ENCODE data around the gene STRBP.
"Not testable (repeated sequence)": the region's sequence is repeated elsewhere in the genome, so short reads cannot be mapped to it uniquely, and the experiment has no call there.

Gene STRBP

DNA sequence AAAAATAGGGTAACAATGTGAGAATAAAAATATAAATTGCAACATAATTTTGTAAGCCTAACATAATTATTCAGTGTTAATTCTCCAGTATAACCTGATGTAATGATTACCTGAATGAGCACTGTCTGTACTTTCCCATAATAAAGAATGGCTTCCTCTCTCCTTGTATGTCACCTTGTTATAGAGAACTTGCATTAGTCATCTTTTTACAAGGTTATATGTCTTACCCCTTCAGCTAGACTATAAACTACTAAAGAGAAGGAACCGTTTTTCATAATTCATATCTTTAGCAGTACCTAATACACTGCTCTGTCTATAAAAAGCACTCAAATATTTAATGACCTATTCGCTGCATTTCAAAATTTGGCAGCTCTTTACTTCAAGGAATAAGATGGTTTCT is 19.8 kb downstream of the STRBP start:
- no peak for DNase-seq

GRCh38 chr9:123246534-123246933 is 21.9 kb downstream of the STRBP start:
- no peak for DNase-seq

DNA sequence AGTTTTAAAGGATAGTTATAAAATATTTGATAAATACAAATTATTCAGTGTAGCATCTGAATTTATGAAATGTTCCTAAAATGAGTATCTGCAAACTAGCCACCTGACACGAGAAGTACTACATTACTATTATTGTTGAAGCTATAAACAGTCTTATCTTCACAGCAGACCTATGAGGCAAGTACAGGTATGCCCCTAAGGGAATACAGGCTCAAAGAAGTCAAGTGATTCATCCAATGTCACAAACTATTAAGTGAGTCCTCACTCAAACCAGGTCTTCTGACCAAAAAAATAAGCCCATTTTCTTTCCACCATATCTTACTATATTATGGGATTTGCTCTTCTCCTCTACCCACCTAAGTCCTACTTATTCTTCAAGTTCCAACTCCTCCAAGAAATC is 28.7 kb downstream of the STRBP start:
- no peak for DNase-seq

- no peak for DNase-seq
Observed at GRCh38 chr9:123238365-123238764, 30.0 kb downstream of the STRBP start.

DNA sequence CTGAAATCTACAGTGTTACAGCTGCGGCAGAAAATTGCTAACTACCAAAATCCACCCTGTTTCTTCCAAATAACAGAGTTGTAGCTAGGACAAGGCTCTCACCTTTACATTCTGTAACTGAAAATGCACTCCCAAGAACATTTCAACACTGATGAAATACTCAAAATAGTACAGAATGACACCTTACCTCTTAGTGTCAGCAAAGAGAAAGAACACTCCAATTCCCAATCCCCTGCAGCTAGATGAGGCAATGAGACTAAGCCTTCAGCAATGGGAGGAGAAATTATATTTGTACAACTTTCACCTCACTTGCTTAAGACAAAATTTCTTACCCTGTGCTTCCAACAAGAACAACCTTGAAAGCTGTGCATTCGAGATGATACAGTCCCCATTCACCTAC is 31.2 kb downstream of the STRBP start:
- DNase-seq, result no peak

DNA sequence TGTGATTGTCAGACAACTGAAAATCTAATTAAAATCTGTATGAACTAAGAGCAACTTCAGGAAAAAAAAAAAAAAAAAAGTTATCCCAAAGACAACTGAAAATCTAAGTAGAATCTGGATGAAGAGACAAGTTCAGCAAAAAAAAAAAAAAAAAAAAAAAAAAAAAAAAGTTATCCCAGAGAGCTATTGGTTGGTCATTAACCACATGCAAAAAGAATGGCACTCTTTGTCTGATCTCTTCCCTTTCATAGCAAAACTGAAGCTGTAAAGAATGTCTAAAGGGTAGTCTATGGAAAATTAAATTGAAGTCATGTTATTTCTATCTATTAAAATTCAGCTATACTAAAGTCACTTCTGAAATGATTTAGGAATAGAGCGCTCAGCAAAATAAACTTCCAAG is 32.9 kb downstream of the STRBP start:
- DNase-seq, result no peak

DNA sequence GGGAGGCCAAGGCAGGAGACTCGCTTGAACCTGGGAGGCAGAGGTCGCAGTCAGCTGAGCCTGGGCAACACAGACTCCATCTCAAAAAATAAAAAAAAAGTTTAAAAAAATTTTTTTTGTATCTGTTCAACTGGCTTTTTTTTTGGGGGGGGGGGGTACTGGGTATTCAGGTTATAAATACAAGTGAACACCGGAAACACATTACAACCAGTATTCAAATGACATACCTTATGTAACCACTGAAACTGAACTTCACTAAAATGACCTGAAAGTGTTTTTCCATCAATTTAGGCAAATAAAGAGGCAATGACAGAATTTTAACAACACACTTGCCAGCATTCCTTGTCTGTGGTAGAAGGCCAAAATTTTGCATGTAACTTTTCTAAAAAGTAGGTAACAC is 33.5 kb downstream of the STRBP start:
- DNase-seq, result no peak

DNA sequence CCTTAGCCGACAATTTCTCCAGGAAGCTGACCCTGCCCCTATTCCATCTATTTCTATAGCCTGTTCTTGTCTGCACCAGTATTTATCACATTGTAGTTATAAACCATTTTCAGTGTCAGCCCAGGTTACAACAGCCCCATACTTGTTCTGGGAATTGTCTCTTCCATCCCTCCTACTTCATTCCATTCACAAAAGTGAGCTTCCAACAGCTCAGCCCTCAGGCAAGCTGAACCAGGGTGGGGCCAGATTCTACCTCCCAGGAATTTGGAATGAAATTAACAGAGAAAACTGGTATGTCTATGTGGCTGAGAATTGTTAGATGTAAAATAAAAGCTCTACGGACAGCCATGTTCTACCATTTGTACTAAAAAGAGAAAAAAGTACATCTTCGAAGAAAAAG is 36.1 kb downstream of the STRBP start:
- no peak for DNase-seq

DNA sequence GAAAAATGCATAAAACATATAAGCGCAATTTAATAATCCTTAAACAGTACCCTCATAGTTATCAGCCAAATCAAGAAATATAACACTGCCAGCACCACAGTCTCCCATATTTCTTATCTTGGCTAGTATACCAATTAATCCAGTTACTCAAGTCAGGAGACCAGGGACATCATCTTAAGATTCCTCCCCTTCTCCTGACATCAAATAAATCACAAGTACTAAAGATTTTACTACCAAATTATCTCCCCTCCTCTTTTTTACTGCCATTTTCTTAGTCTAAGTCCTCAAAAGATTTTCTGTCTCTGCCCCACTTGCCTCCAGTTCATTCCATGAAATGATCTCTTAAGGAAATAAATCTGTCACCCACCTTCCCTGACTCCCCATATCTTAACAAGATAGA is 37.0 kb downstream of the STRBP start:
- DNase-seq, result no peak

DNA sequence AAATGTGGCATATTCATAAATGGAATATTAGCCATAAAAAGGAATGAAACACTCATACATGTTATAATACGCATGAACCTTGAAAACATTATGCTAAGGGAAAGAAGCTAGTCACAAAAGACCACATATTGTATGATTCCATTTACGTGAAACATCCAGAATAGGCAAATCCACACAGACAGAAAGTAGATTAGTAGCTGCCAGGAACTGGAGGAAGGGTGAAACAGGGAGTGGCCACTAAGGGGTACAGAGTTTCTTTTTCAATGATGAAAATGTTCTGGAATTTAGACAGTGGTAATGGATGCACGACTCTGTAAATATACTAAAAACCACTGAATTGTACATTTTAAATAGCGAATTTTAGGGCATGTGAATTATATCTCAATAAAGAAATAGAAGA is 39.4 kb downstream of the STRBP start:
- DNase-seq, result no peak

GRCh38 chr9:123225995-123226394 is 42.4 kb downstream of the STRBP start:
- no peak for DNase-seq

DNA sequence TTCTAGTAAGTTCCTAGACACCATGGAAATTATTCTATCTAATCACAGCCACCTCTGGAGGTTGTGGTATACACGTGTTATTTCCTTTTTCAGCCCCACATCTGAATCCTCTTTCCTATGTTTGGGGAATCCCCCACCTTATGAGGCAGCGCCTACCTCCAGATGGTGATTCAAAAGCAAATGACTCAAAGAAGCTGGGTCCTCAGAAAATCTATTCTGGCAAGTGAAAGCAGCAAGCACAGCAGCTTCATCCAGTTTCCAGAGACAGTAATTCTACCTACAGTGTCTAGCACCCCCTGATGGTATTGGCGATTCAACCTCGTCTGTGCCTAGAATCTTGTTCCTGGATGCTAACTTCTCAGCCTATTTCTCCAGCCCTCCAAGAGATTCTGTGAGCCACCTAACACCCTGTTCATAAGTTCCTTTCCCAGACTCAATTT is 43.0 kb downstream of the STRBP start:
- no peak for DNase-seq

GRCh38 chr9:123220127-123220526 is 48.3 kb downstream of the STRBP start:
- DNase-seq, result no peak

DNA sequence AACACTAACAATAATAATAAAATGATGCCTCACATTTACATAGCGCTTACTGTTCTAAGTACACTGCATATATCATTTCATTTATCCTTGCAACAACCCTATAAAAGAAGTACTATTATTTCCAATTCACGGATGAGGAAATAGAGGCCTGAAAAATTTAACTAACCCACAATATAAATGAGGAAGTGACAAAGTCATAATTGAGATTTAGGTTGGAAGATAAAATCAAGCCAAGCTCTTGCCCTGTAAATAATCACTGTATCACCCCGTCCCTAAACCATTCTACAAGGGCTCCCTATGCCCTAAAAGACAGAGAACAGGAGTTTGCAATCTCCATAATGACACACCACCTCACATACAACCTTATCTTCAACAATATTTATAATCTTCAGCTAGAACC is 49.6 kb downstream of the STRBP start:
- no peak for DNase-seq

GRCh38 chr9:123217128-123217654 is 51.2 kb downstream of the STRBP start:
- no peak for DNase-seq

- no peak for DNase-seq
Observed at GRCh38 chr9:123216251-123216797, 52.1 kb downstream of the STRBP start.

- DNase-seq, result no peak
Observed at GRCh38 chr9:123211081-123211480, 57.3 kb downstream of the STRBP start.

- DNase-seq, result no peak
Observed at GRCh38 chr9:123208626-123209174, 59.7 kb downstream of the STRBP start.

GRCh38 chr9:123206065-123206464 is 62.3 kb downstream of the STRBP start:
- DNase-seq, result no peak

DNA sequence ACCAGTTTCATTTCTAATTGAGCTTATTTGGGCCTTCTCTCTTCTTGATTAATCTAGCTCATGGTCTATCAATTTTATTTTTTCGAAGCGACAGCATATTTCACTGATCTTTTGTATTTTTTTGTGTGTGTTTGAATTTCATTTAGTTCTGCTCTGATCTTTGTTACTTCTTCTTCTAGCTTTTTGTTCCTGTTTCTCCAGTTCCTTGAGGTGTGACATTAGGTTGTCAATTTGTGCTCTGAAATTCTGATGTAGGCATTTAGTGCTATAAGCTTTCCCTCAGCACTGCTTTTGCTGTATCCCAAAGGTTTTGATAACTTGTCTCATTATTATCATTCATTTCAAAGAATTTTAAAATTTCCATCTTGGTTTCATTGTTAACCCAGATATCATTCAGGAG is 67.3 kb downstream of the STRBP start:
- no peak for DNase-seq

DNA sequence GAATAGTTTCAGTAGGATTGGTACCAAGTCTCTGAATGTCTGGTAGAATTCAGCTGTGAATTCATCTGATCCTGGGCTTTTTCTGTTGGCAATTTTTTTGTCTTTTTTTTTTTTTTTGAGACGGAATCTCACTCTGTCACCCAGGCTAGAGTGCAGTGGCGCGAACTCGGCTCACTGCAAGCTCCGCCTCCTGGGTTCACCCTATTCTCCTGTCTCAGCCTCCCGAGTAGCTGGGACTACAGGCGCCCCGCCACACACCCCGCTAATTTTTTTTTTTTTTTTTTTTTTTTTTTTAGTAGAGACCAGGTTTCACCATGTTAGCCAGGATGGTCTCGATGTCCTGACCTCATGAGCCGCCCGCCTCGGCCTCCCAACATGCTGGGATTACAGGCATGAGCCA is 67.9 kb downstream of the STRBP start:
- DNase-seq, result not testable (repeated sequence)

GRCh38 chr9:123196124-123196523 is 72.3 kb downstream of the STRBP start:
- no peak for DNase-seq

GRCh38 chr9:123194023-123194422 is 74.4 kb downstream of the STRBP start:
- DNase-seq, result no peak

- no peak for DNase-seq
Observed at GRCh38 chr9:123191680-123192079, 76.7 kb downstream of the STRBP start.

DNA sequence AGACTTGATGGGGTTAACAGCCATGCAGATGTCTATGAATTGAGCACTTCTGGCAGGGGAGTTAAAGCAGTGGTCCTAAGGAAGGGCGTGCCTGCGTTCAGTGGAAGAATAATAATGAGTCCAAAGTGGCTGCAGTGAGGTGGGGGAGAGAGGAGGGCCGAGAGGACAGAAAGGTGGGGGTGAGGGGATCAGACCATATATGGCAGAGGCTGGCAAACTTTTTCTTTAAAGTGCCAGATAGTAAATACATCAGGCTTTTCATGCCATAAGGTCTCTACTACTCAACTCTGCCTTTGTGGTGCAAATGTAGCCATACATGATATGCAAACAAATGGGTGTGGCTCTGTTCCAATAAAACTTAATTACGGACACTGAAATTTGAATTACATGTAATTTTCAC is 77.1 kb downstream of the STRBP start:
- DNase-seq, result no peak

All from DMS153 (cell line).